Measurements from ENCODE around the gene SLC13A1. TPM values are rescaled to one million over a fixed set of nuclear protein-coding genes. Genes with fewer than 3 reads are reported as not detected.

SLC13A1 gene, protein sequence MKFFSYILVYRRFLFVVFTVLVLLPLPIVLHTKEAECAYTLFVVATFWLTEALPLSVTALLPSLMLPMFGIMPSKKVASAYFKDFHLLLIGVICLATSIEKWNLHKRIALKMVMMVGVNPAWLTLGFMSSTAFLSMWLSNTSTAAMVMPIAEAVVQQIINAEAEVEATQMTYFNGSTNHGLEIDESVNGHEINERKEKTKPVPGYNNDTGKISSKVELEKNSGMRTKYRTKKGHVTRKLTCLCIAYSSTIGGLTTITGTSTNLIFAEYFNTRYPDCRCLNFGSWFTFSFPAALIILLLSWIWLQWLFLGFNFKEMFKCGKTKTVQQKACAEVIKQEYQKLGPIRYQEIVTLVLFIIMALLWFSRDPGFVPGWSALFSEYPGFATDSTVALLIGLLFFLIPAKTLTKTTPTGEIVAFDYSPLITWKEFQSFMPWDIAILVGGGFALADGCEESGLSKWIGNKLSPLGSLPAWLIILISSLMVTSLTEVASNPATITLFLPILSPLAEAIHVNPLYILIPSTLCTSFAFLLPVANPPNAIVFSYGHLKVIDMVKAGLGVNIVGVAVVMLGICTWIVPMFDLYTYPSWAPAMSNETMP
- total RNA-seq (2022): not detected in 2 replicates
- percentile 1 among the genes with signal in this experiment for Bru-seq, nascent RNA
- BruChase-seq, experiment 1, labeled RNA remaining after a 2-hour chase: percentile 1 among the genes with signal in this experiment
- not detected for BruChase-seq, experiment 2, labeled RNA remaining after a 6-hour chase
- long read RNA-seq: 0 reads

DNA sequence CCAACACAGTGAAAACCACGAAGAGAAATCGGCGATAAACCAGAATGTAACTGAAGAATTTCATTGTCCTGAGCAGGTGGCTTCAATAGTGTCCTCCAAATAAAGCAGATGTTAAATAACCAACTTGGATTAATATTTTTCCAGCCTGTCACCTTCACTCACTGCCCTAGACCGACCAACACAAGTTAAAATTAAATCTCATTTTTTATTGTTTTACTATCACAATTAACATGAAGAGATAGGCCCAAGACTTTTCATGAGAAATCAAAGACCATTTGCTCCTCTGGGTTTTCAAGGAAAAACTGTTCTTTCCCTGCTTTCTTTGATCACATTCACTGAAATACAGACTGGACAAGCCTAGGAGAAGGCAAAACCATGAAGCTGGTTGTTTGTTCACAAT, at the start of gene SLC13A1:
Gene SLC13A1 (minus strand): TSS at position 87 of the 400 bp plus-strand sequence. CDS start 23 bp downstream, at position 64.
- Mint-ChIP-seq H3K36me3 (ENCODE audit: insufficient read depth, unreplicated experiment) (no peaks in the 10 kb centered on the region), H3K9me3 (ENCODE audit: unreplicated experiment) (no peaks in the 10 kb centered on the region), H3K4me1 (ENCODE audit: low read depth, unreplicated experiment) (no peaks in the 10 kb centered on the region), H3K4me3 (ENCODE audit: unreplicated experiment) (no peak within 1 kb of the TSS), H3K27me3 (ENCODE audit: insufficient read depth, unreplicated experiment) (no peaks in the 10 kb centered on the region), H3K27ac (ENCODE audit: unreplicated experiment) (no peak within 1 kb of the TSS)
- ChIA-PET POLR2A (no interaction called here), CTCF (no interaction called here)
- no TSS peak for BruUV-seq (replicated peaks)
- TF ChIP-seq, protein P1, sequence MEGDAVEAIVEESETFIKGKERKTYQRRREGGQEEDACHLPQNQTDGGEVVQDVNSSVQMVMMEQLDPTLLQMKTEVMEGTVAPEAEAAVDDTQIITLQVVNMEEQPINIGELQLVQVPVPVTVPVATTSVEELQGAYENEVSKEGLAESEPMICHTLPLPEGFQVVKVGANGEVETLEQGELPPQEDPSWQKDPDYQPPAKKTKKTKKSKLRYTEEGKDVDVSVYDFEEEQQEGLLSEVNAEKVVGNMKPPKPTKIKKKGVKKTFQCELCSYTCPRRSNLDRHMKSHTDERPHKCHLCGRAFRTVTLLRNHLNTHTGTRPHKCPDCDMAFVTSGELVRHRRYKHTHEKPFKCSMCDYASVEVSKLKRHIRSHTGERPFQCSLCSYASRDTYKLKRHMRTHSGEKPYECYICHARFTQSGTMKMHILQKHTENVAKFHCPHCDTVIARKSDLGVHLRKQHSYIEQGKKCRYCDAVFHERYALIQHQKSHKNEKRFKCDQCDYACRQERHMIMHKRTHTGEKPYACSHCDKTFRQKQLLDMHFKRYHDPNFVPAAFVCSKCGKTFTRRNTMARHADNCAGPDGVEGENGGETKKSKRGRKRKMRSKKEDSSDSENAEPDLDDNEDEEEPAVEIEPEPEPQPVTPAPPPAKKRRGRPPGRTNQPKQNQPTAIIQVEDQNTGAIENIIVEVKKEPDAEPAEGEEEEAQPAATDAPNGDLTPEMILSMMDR (IDR thresholded peaks at IDR 0.05; ENCODE audit: insufficient read depth in 1 of 2, low read depth in 1 of 2, low read length in 1 of 2, severe bottlenecking in 1 of 2, unreplicated experiment in 1 of 2): no peak
- no peaks in the 10 kb centered on the region for H3K27me3 ChIP-seq (replicated peaks; ENCODE audit: control insufficient read depth, insufficient read depth, low read length)
- DNase-seq: no peak
- no peaks in the 10 kb centered on the region for H3K4me1 ChIP-seq
- no peaks in the 10 kb centered on the region for H3K36me3 ChIP-seq (ENCODE audit: control insufficient read depth, insufficient read depth, low read length)
- no peaks in the 10 kb centered on the region for H3K9me3 ChIP-seq
- no peak within 1 kb of the TSS for H3K4me3 ChIP-seq (ENCODE audit: low read depth, low read length)
- intact Hi-C loops (cut with micrococcal nuclease; ENCODE audit: unreplicated experiment): no loop called here

DNA sequence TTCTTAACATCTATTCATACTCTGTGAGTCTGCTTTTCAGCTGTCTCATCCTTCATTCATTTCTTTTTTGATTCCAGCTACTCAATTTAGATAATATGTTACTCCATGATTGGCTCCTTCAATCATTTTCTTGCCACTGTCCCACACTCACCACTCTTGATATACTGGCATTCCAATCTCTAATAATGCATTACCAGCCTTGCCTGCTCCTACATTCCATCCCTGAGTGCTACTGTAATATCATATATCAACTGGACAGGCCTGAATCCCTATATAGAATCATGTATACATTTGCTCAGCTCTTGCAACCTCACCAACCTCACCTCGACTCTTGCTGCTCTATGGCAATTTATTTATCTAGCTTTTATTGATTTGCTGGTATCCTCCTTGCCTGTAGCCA, 45.0 kb upstream of the SLC13A1 start:
- CTCF ChIA-PET: no interaction called here

DNA sequence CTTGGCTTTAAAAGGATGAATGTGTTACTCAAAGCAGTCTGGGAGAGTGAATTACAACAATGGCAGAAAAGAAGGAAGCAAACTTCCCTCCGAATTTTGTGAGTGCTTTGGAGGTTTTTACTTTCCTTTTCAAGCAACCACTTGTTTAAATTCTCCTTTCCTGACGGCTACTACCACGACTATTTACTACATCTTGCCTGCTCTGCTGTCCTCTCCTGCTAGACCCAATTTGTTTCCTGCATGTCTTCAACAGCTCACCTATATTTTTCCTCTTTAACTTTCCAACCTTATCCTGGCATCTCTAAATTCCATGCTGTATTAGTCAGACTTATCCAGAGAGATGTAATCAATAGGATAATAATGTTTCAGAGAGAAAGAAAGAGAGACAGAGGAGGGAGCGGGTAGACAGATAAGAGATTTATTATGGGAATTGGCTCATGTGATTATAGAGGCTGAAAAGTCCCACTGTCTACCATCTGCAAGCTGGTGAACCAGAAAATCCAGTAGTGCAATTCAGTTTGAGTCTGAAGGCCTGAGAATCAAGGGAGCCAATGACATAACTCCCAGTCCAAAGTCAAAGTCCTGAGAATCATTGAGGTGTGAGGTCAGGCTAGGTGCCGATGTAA, 42.8 kb upstream of the SLC13A1 start:
- BruUV-seq (replicated peaks): no TSS peak
- Histone ChIP-seq H3K27me3 (replicated peaks; ENCODE audit: control insufficient read depth, insufficient read depth, low read length) (no peaks in the 10 kb centered on the region), H3K4me1 (no peaks in the 10 kb centered on the region), H3K9me3 (no peaks in the 10 kb centered on the region), H3K4me3 (ENCODE audit: low read depth, low read length) (no peak overlapping the region), H3K36me3 (ENCODE audit: control insufficient read depth, insufficient read depth, low read length) (no peaks in the 10 kb centered on the region)
- POLR2A ChIA-PET: no interaction called here
- TF ChIP-seq, protein P1 (IDR thresholded peaks at IDR 0.05; ENCODE audit: insufficient read depth in 1 of 2, low read depth in 1 of 2, low read length in 1 of 2, severe bottlenecking in 1 of 2, unreplicated experiment in 1 of 2): no peak
- intact Hi-C loops (cut with micrococcal nuclease; ENCODE audit: unreplicated experiment): loop anchor here (1.0 kb wide), 1 partner anchor 40 kb away; no protein-coding TSS in a partner anchor
- DNase-seq: peak; percentile 35 to 42
- Mint-ChIP-seq H3K4me3 (ENCODE audit: unreplicated experiment) (no peak overlapping the region), H3K9me3 (ENCODE audit: unreplicated experiment) (no peaks in the 10 kb centered on the region), H3K27ac (ENCODE audit: unreplicated experiment) (no peak overlapping the region), H3K4me1 (ENCODE audit: low read depth, unreplicated experiment) (no peaks in the 10 kb centered on the region), H3K27me3 (ENCODE audit: insufficient read depth, unreplicated experiment) (no peaks in the 10 kb centered on the region), H3K36me3 (ENCODE audit: insufficient read depth, unreplicated experiment) (no peaks in the 10 kb centered on the region)
- CTCF ChIA-PET: no interaction called here

More for the DNA sequence above, 45.0 kb upstream of the SLC13A1 start:
- Mint-ChIP-seq H3K27me3 (ENCODE audit: insufficient read depth, unreplicated experiment) (peaks cover 3% of the 10 kb centered on the region), H3K27ac (ENCODE audit: unreplicated experiment) (no peak overlapping the region), H3K36me3 (ENCODE audit: insufficient read depth, unreplicated experiment) (no peaks in the 10 kb centered on the region), H3K9me3 (ENCODE audit: unreplicated experiment) (no peaks in the 10 kb centered on the region), H3K4me1 (ENCODE audit: low read depth, unreplicated experiment) (no peaks in the 10 kb centered on the region), H3K4me3 (ENCODE audit: unreplicated experiment) (no peak overlapping the region)
- TF ChIP-seq, protein P1 (IDR thresholded peaks at IDR 0.05; ENCODE audit: insufficient read depth in 1 of 2, low read depth in 1 of 2, low read length in 1 of 2, severe bottlenecking in 1 of 2, unreplicated experiment in 1 of 2): no peak
- no peak overlapping the region for H3K4me3 ChIP-seq (ENCODE audit: low read depth, low read length)
- no peaks in the 10 kb centered on the region for H3K36me3 ChIP-seq (ENCODE audit: control insufficient read depth, insufficient read depth, low read length)
- POLR2A ChIA-PET: no interaction called here
- intact Hi-C loops (cut with micrococcal nuclease; ENCODE audit: unreplicated experiment): no loop called here
- DNase-seq: no peak
- no TSS peak for BruUV-seq (replicated peaks)
- no peaks in the 10 kb centered on the region for H3K27me3 ChIP-seq (replicated peaks; ENCODE audit: control insufficient read depth, insufficient read depth, low read length)
- no peaks in the 10 kb centered on the region for H3K4me1 ChIP-seq
- no peaks in the 10 kb centered on the region for H3K9me3 ChIP-seq

Data from Caco-2 (cell line).